Posterior cingulate gyrus (tissue), 11 donors: ENCODE results near the gene PIGX.

ENCODE experiments used
- DNase-seq, 10 donors: peaks; one replicate each; pipeline versions ENCODE4 v3.0.0 to v3.0.0-alpha.2; 2020 to 2021; ENCODE audit warnings: mixed read lengths in 3 of 10
- intact Hi-C: fragments of 100-400 bp; cut with DNase I; formaldehyde crosslinking; loops from one replicate; pipeline ENCODE4 v1.15.1; 2023

The PIGX gene

GRCh38 chr3:196711838-196712513 lies at the start of gene PIGX, which contains the start of gene CEP19:
Gene PIGX (plus strand): TSS chr3:196712377.
Gene CEP19 (minus strand): TSS chr3:196712250. CDS start chr3:196708657, 3,593 bp downstream.
- peak; percentile 78 to 99 (median 89) for DNase-seq
- intact Hi-C loops: loop anchor here (1.0 kb wide), 2 partner anchors 155 to 230 kb away; partner anchors contain the start of genes NCBP2 and SENP5

DNA sequence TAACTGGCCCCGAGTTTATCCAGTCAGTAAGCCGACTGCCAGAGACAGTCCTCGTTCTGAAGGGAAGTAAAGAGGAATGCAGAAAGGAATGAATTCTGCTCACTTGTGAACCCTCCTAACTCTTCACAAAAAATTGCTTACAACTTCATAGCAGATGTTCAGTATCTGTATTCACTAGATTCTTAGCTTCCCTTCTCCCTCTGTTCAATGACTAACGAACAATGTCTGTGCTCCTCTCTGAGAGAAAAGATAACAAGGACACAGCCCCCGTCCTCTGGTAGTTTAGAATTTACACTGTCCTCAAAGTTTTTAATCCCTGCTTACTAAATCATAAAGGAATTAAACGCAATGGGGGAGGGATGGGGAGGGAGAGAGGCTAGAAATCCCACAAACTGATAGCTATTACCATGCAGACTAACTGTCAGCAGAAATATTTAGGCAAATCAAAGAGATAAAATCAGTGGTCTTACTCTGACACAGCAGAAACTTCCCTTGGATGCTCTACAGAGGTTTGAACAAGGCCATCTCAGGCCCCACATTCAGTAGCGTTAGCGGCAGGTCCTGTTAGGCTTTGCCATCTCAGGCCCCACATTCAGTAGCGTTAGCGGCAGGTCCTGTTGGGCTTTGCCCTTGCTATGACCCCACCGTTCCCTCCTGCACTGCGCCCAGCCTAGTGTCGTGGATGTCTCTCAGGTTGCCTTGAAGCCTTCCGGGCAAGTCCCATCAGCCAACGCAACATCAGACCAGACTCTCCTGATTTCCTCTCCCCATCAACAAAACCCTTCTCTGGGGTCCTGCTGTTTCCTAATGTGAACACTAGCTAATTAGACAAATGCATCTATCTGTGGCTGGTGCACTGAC lies 49.2 kb upstream of the PIGX start:
- peak in 1 of 10 donors; percentile 12 for DNase-seq
- intact Hi-C loops: no loop called here

DNA sequence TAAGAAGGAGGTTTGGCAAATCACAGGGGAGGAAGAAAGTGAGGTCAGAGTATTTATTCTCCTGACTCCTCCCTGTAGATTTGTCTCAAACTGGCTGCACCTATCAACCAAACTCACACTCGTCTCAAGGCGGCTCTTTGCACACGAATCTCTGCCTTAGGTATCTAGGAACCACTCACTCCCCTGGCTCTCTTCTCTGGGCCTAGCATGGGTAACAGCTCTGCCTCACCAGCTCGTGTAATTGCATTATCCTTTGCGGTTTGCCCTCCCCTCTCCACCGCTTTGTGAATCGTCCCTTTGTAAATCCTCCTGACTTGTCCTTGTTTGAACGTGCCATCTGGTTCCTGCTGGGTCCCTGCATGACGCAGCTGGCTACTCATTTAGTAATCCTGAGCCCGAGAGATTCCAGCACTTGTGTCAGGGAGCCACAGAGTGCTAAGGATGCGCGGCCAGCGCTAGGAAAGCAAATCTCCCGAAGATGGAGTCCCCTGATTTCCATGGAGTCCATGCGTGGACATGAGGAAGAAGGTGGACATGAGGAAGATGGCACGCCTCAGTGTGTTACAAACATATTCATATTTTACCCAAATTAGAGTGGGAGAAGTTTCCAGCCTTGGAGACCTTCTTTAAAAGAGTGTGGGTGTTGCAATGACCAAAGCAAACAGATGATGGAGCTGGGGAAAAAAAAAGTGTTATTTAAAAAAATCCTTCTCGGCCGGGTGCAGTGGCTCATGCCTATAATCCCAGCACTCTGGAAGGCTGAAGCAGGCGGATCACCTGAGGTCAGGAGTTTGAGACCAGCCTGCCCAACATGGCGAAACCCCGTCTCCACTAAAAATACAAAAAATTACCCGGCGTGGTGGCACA lies 45.9 kb upstream of the PIGX start:
- intact Hi-C loops: no loop called here
- DNase-seq: peak in 8 of 10 donors; percentile 8 to 87 (median 32)

- intact Hi-C loops: no loop called here
- no peak for DNase-seq
These were observed 44.9 kb upstream of the PIGX start for GRCh38 chr3:196667056-196667825.

GRCh38 chr3:196670339-196670738 lies 41.8 kb upstream of the PIGX start:
- peak in 1 of 10 donors; percentile 26 for DNase-seq
- intact Hi-C loops: no loop called here

DNA sequence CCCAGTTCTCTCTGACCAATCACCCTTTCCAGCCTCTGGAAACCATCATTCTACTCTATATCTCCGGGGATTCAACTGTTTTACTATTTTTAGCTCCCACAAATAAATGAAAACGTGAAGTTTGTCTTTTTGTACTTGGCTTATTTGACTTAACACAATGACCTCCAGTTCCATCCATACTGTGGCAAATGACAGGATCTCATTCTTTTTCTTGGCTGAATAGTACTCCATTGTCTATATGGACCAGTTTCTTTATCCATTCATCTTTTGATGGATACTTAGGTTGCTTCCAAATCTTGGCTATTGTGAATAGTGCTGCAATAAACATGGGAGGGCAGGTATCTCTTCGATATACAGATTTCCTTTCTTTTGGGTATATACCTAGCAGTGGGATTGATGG lies 38.5 kb upstream of the PIGX start:
- intact Hi-C loops: no loop called here
- DNase-seq: no peak

- DNase-seq: no peak
- intact Hi-C loops: no loop called here
These were observed 34.8 kb upstream of the PIGX start for GRCh38 chr3:196677353-196677752.

DNA sequence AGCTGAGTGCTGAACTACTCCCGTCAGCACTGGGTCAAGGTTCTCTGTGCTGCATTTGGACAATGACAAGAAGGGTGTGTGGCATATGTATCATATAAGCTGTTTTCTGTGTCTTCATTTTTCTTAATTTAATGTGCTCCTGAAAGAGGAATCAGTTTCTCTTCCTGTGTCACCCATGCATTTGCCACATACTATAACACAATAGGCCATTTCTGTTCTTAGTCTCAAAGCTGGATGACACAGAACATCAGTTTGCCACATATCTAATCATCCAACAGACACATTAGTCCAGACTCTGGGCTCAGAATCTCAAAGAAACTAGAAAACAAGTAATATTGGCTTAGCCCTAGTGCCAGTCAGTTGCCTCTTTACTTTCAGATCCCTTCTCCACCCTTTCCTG lies 34.2 kb upstream of the PIGX start:
- intact Hi-C loops: no loop called here

DNA sequence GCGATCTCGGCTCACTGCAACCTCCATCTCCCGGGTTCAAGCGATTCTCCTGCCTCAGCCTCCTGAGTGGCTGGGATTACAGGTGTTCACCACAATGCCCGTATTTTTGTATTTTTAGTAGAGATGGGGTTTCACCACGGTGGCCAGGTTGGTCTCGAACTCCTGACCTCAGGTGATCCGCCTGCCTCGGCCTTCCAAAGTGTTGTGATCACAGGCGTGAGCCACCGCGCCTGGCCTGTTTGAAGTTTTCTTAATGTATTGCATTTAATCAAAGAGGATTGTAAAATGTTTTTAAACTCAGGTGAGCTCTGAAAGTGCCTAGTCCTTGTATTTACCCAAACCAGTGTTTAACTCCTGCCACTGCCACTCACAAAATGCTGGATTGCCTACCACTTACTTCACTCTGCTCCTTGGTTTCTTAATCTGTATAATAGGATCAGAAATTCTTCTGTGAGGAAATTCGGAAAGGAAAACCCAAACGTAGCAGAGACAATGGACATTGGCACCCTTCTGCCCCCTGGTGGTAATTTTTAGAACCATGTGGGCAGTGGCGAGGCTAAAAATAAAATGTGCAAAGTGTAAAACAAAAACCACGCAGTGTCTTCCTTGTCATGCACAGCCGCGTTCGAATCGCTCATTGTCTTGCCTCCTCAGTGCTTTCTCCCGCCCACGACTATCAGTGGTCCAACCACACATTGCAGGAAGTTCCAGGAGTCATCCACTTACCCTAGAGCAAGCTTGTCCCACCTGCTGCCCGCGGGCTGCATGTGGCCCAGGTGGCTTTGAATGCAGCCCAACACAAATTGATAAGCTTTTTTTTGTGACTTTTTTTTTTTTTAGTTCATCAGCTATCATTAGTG lies 27.4 kb upstream of the PIGX start:
- intact Hi-C loops: loop anchor here (1.0 kb wide), 1 partner anchor 75 kb away; no protein-coding TSS in a partner anchor
- DNase-seq: peak in 7 of 10 donors; percentile 38 to 90 (median 62)

More for the DNA sequence above, 34.2 kb upstream of the PIGX start:
- no peak for DNase-seq

DNA sequence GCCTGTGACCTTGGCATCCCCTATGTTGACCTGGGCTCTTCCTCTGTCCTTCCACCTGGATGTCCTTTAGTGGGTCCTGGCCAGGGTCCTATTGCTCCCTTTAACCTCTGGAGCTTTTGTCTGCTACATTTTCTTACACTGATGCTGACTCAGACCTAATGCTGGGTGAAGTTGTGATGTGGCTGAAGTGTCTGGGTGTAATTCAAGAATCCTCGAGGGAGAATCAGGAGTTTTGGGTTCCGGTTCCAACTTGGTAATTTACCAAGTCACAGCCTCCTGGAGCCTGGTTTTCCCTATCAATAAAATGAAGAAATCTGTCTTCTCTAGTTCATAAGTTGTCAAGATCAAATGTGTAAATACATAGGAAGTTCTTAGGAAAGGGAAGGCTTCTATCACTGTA lies 25.7 kb upstream of the PIGX start:
- DNase-seq: no peak
- intact Hi-C loops: no loop called here

- peak in 1 of 10 donors; percentile 17 for DNase-seq
- intact Hi-C loops: no loop called here
These were observed 23.8 kb upstream of the PIGX start for GRCh38 chr3:196688349-196688748.

GRCh38 chr3:196689941-196690660 lies 22.1 kb upstream of the PIGX start:
- intact Hi-C loops: no loop called here

GRCh38 chr3:196691386-196691785 lies 20.8 kb upstream of the PIGX start:
- intact Hi-C loops: no loop called here
- peak in 1 of 10 donors; percentile 20 for DNase-seq

More at GRCh38 chr3:196689941-196690660, 22.1 kb upstream of the PIGX start:
- DNase-seq: peak in 1 of 10 donors; percentile 59

- intact Hi-C loops: no loop called here
These were observed 18.0 kb upstream of the PIGX start for GRCh38 chr3:196694202-196694638.

DNA sequence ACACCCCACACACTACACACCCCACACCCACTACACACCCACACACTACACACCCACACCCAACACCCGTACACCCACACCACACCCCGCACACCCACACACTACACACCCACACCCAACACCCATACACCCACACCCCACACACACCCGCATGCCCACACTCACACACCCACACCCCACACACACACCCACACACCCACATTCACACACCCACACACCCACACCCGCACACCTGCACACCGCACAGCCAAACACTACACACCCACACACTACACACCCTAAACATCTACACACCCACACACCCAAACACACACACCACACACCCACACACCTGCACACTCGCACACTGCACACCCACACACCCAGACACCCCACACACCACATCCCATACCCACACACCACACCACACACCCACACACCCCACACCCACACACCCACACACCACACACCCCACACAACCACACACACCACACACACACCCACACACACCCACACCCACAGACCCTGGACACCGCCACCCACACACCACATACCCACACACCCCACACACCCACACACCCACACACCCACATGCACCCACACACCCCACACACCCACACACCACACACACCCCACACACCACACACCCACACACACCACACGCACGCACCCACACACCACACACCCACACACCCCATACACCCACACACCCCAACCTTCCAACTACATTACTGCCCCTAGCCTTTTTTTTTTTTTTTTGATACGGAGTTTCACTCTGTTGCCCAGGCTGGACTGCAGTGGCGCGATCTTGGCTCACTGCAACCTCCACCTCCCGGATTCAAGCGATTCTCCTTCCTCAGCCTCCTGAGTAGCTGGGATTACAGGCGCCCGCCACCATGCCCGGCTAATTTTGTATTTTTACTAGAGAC lies 17.0 kb upstream of the PIGX start:
- DNase-seq: no peak
- intact Hi-C loops: no loop called here

More at GRCh38 chr3:196694202-196694638, 18.0 kb upstream of the PIGX start:
- DNase-seq: no peak

DNA sequence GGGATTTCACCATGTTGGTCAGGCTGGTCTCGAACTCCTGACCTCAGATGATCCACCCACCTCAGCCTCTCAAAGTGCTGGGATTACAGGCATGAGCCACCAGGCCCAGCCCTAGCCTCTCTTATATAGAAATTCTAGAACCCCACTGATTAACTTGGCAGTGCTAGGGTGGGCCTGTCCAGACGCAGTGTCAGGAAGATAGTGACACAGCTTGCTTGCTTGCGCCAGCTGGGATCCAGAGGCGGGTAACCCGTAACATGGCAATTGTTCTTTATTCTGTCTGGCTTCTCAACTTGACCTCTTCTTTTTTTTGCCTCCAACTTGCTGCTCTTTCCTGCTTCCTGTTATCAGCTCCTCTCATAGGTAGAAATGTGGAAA lies 16.3 kb upstream of the PIGX start:
- no peak for DNase-seq
- intact Hi-C loops: no loop called here

DNA sequence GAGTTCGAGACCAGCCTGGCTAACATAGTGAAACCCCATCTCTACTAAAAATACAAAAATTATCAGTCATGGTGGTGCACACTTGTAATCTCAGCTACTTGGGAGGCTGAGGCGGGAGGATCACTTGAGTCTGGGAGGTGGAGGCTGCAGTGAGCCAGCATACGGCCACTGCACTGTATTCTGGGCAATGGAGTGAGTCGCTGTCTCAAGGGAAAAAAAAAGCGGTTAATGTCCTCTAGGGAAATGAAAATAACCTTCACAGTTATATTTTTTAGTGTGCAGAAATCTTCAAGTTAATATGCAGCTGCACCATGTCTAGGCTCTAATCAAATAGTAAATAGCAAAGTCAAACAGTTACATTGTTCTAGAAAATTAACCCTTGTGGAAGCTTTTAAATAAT lies 14.9 kb upstream of the PIGX start:
- intact Hi-C loops: no loop called here

More for the DNA sequence above, 14.9 kb upstream of the PIGX start:
- no peak for DNase-seq
